GM18517 (cell line): ENCODE results near the gene ANXA8.
"Not testable (repeated sequence)": the region's sequence is repeated elsewhere in the genome, so short reads cannot be mapped to it uniquely, and the experiment has no call there.

Experiments used
- ATAC-seq: cut with Tn5 transposase; IDR thresholded peaks from one replicate; pipeline ENCODE4 v1.9.1; 2021; ENCODE audit warnings: mild to moderate bottlenecking, moderate library complexity; ENCODE audit not compliant: unreplicated experiment

Gene ANXA8

GRCh38 chr10:47465216-47465917, 18.5 kb downstream of the ANXA8 start:
- ATAC-seq, result not testable (repeated sequence)

DNA sequence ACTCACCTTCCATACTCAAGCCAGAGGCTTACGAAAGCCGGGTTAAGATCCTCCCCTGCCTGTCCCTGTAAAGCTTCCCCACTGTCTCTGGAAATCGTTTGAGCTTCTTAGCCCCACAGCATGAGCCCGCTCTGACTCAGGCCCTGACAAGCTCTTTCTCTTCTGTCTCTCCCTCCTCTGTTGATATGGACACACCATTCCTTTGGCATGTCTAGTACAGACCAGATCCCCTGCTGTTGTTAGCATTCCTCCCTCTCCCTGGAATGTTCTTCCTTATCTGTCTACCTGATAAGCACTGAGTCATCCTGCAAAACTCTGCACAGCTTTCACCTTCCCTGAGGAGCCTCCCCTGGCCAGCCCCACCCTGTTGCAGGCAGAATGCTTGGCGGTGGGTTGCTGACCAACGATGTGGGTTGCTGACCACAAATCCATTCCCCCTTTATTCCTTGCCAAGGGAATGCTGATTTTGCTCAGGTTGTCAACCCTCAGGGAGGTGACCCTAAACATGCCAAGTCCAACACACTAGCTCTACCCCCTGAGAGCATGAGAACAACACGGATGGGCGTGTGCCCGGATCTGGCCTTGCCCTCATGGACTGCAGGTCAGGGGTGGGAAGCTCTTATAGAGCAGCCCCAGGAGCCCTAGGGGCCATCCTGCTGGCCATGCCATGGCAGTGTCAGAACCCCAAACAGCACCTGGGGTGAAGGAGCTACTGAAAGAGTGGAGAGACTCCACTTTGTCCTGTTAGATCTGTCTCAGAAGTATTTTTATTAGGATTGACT, 21.1 kb downstream of the ANXA8 start:
- ATAC-seq, result not testable (repeated sequence)

DNA sequence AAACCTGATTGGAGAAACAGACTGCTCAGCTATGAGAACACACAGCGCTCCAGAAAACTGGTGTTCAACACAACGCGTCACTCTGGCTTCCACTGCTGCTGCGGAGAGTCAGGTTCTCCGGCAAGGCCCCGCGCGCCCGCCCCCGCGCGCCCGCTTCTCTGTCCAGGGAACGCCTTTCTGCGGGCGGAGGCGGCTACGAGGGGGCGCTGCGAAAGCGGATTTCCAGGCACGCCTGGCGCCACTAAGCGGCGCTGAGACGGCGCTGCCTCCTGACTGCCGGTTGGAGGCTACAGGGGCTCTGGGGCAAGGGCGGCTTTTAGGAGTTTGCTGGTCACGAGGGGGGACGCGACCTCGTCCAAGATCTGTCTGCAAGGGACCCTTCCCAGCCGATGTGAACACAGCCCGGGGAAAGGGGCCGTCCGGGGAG, 22.6 kb downstream of the ANXA8 start:
- not testable (repeated sequence) for ATAC-seq

- no peak for ATAC-seq
Measured at GRCh38 chr10:47458466-47459154, 25.3 kb downstream of the ANXA8 start.

DNA sequence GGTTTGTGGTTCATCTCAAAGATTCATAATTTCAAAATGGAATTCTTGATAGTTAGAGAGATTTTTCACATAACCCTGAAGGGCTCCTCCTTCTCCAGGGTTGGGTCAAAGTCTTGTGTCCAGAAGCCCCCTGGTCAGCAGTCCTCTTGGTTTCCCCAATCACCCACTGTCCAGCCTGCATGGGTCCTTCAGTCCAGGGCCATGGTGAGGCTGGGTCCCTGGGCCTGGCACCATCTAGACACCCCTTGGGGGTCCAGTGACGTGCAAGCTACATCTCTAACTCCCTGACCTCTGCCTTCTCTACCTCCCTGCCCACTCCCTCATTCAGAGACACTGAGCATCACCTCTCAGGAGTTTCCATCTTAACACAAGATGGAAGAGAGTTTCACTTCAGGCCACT, 26.1 kb downstream of the ANXA8 start:
- ATAC-seq, result no peak

GRCh38 chr10:47457528-47457820, 26.4 kb downstream of the ANXA8 start:
- ATAC-seq, result no peak

DNA sequence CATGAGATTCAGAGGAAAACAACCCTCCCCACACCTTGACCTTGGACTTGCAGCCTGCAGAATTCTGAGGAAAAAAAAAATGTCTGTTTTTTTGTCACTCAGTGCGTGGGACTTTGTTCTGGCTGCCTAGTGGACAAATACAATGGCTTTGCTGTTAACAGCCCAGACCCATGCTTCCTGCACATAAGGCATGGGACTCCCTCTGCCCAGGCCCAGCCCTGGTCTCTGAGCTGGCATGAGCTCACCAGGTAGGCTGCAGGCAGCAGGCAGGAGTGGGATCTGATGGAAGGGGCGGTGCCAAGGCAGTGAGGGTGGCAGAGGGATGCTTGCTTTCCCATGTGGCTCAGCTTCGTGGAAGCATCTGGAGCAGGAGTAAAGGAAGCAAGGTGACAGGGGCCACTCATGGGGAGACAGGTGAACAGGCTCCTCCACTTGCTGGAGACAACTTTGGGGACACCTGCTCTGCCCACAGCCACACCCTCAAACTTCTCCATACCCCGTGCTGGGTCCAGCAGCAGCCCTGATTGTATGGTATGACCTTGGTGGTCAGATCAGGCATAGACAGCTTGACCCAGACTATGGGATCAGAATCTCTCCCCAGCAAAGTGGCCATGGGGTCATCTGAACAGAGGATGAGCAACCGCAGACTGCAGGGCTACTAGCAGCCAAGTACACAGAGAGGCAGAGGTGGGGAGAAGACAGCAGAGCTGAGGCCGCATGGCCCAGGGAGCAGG, 27.0 kb downstream of the ANXA8 start:
- no peak for ATAC-seq

GRCh38 chr10:47456079-47456785, 27.7 kb downstream of the ANXA8 start:
- ATAC-seq, result no peak

DNA sequence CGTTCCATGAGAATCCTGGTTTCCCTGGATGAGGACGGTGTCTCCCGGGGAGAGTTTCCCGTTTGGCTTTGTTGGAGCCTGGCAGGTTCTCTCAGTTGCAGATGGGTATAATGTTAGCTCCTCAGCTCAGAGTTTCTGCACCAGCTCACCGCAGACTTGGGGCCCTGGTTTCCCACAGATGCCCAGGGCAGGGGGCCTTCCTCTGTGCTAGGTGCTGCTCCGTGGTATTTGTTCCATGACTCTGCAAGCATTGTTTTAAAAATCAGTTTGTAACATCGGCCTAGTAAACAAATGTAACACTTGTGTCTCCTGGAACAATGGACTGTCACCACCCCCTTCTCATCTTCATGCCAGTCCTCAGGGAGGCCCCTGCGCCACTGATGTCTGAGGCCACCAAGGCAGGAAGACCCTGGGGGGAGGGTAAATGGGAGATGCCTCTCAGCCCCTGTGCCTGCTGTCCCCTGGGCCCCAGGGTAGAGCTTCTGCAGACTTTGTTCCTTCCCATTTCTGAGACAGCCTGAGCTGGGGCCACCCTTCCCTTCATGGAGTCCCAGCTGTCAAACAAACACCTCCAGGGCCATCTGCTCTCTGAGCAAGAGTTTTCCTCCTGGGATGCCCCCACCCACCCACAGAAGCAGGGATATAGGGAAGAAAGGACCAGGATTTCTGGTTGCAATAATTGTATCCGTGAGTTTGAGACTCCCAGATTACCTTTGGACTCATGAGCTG, 28.4 kb downstream of the ANXA8 start:
- not testable (repeated sequence) for ATAC-seq

- no peak for ATAC-seq
Measured at GRCh38 chr10:47454780-47455058, 29.2 kb downstream of the ANXA8 start.

DNA sequence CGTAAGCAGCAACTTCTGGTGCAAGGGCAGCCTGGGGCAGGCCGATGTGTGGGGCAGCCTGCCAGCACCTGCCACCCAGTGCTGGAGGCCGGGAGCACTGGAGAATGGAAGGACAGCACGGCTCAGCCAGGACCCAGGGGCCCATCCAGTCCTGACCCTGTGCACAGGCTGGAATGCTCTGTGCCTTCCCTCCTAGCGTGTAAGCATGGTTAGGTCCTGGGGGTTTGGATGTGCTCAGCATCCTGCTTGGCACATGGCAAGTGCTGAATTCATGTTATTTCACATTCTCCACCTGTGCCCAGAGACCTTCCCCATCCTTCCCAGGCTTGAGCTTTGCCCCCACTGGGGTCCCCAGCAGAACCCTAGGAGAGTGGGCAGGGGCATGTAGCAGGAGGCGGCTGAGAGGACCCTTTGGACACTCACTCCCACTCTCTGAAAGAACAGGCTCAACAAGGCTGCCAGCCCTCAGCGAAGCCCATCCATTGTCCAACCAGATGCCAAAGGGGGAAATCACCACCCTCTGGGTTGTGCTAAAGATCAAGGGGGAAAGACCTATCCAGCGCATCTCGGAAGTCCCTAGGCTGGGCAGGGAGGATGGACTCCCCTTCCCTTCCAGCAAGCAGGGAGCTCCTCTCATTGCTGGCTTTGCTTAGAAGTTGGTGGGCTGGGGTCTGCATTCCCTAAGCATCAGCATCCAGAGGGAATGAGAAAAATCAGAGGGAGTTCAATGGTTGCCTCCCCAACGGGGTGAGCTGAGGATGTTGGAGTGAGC, 29.7 kb downstream of the ANXA8 start:
- ATAC-seq, result no peak

GRCh38 chr10:47453141-47454007, 30.5 kb downstream of the ANXA8 start:
- no peak for ATAC-seq

DNA sequence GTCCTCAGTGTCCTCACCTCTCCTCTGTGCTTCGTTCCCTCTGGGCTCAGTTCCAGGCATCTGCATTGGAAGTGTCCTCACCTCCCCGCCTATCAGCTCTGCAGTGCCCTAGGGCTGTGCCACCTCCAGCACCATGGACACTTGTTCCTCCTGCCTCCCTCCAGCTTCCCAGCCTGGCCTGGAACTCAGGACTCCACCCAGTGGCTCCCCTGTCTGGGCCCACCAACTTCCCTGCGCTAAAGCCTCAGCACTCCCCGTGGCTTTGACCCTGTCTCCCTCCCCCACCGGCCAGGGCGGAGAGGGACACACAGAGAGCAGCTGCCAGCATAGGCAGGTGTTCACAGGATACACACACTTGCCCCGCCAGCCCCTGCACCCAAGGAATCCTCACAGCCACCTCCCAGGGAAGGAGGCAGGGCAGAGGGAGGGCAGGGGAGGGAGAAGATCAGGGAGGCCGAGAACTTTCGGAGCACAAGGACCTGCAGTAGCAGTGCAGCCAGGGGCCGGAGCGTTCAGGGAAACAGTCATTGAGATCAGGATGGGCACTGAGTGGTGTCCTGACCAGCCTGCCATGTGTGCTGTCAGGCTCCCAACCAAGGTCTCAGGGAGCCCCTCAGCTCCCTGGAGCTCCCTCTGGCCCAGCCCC, 31.3 kb downstream of the ANXA8 start:
- ATAC-seq, result no peak

- no peak for ATAC-seq
Measured at GRCh38 chr10:47451998-47452494, 31.9 kb downstream of the ANXA8 start.

- no peak for ATAC-seq
Measured at GRCh38 chr10:47451273-47451997, 32.5 kb downstream of the ANXA8 start.

- no peak for ATAC-seq
Measured at GRCh38 chr10:47450442-47450841, 33.5 kb downstream of the ANXA8 start.

- no peak for ATAC-seq
Measured at GRCh38 chr10:47449979-47450378, 33.9 kb downstream of the ANXA8 start.
